Lower leg skin (tissue), 4 donors: ENCODE measurements around the gene ANP32B. TPM values are rescaled to one million over a fixed set of nuclear protein-coding genes. Genes with fewer than 3 reads are reported as not detected.

Source experiments
- DNase-seq, 2 donors: peaks; one replicate each; pipeline ENCODE4 v3.0.0-alpha.2; 2019; ENCODE audit warnings: low spot score in 2 of 2
- H3K4me3 ChIP-seq: fragments of 200-600 bp; sonication (generic); 2 replicates; pipeline ENCODE4 v1.5.1; 2017; ENCODE audit warnings: mild to moderate bottlenecking, low read depth; ENCODE audit not compliant: poor library complexity, severe bottlenecking
- CTCF ChIP-seq, 3 donors: fragments of 450-650 bp; IDR thresholded peaks; one replicate each; pipeline ENCODE4 v1.5.1; 2016; ENCODE audit warnings: antibody characterized with exemption in 3 of 3, mild to moderate bottlenecking in 3 of 3, moderate library complexity in 2 of 3
- POLR2A ChIP-seq, 2 donors: fragments of 450-650 bp; IDR thresholded peaks; one replicate each; pipeline ENCODE4 v1.6.1; 2016 to 2017; ENCODE audit warnings: antibody characterized with exemption in 2 of 2, mild to moderate bottlenecking in 1 of 2, moderate library complexity in 1 of 2
- WGBS, 2 donors: methylation state at CpG; one replicate each; pipeline ENCODE4 v1.1.5; 2018; 5-methylcytosine and 5-hydroxymethylcytosine counted together
- intact Hi-C: fragments of 100-400 bp; cut with DNase I; formaldehyde crosslinking; loops from one replicate; pipeline ENCODE4 v1.15.0; 2023; ENCODE audit warnings: low total_unique reads
- total RNA-seq, 4 donors: library from RNA; depleted of rRNA; stranded (reverse); fragments of >200 nt; gene quantifications; one replicate each; pipeline ENCODE4 v1.1.0, GENCODE V29; 2016

ANP32B gene
- total RNA-seq, 4 donors from 2014 or later = 27.4 to 56.3 (median 39.0) TPM

GRCh38 chr9:98043915-98044314, 60.8 kb downstream of the ANP32B start:
- peak in 1 of 2 donors; percentile 34 for DNase-seq
- TF ChIP-seq POLR2A (IDR thresholded peaks at IDR 0.05) = no peak
- TF ChIP-seq CTCF (IDR thresholded peaks at IDR 0.05) = no peak
- intact Hi-C loops = no loop called here
- H3K4me3 ChIP-seq = no peak overlapping the region
- WGBS, 2 donors = 67 to 79% methylated on average over 5 of the region's 5 CpGs

- no peak overlapping the region for H3K4me3 ChIP-seq
- TF ChIP-seq CTCF (IDR thresholded peaks at IDR 0.05) (no peak), POLR2A (IDR thresholded peaks at IDR 0.05) (no peak)
- 67 to 76% methylated on average over 6 of the region's 6 CpGs for WGBS, 2 donors
- no peak for DNase-seq
- intact Hi-C loops = no loop called here
Measured at GRCh38 chr9:98045234-98046179, 62.4 kb downstream of the ANP32B start.

GRCh38 chr9:98046180-98046543, 63.0 kb downstream of the ANP32B start:
- WGBS, 2 donors = 94 to 95% methylated on average over 9 of the region's 9 CpGs
- no peak for DNase-seq
- no peak overlapping the region for H3K4me3 ChIP-seq
- intact Hi-C loops = no loop called here
- TF ChIP-seq POLR2A (IDR thresholded peaks at IDR 0.05) (no peak), CTCF (IDR thresholded peaks at IDR 0.05) (no peak)

- H3K4me3 ChIP-seq = no peak overlapping the region
- DNase-seq = no peak
- intact Hi-C loops = no loop called here
- WGBS, 2 donors = 88 to 90% methylated on average over 5 of the region's 5 CpGs
- TF ChIP-seq POLR2A (IDR thresholded peaks at IDR 0.05) (no peak), CTCF (IDR thresholded peaks at IDR 0.05) (no peak)
Measured at GRCh38 chr9:98047002-98047401, 63.9 kb downstream of the ANP32B start.

- intact Hi-C loops = no loop called here
- WGBS, 2 donors = 73 to 86% methylated on average over 1 of the region's 1 CpG
- H3K4me3 ChIP-seq = no peak overlapping the region
- no peak for TF ChIP-seq CTCF (IDR thresholded peaks at IDR 0.05)
- no peak for TF ChIP-seq POLR2A (IDR thresholded peaks at IDR 0.05)
- DNase-seq = no peak
Measured at GRCh38 chr9:98049288-98050072, 66.3 kb downstream of the ANP32B start.
